Measurements from ENCODE around the gene CATSPER1.
A peak's percentile ranks its signal among the peaks of the same experiment; 100 is the strongest.
"Not testable (repeated sequence)": the region's sequence is repeated elsewhere in the genome, so short reads cannot be mapped to it uniquely, and the experiment has no call there.

CATSPER1 gene

GRCh38 chr11:66020618-66021357 is 5.5 kb downstream of the CATSPER1 start:
- peak; percentile 67 for DNase-seq (ENCODE audit: low read depth)

- DNase-seq (ENCODE audit: low read depth) = no peak
Measured at GRCh38 chr11:66020212-66020611, 6.1 kb downstream of the CATSPER1 start.

DNA sequence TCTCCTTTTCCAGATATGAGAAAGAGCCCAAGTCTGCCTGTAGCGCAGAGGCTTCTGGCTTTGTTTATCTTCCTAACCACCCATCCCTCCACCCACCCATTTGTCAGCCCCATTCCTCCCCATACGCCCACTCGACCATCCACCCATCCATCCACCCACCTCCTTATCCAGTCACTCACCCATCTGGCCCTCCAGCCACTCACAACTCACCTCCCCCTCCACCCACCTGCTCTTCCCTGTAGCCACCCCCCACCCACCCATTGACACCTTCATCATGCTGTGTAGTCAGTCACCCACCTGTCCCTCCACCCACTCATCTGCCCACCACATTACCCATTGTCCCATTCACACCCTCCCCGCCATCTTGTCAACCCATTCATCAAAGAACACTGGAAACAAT is 9.0 kb downstream of the CATSPER1 start:
- DNase-seq (ENCODE audit: low read depth) = no peak

DNA sequence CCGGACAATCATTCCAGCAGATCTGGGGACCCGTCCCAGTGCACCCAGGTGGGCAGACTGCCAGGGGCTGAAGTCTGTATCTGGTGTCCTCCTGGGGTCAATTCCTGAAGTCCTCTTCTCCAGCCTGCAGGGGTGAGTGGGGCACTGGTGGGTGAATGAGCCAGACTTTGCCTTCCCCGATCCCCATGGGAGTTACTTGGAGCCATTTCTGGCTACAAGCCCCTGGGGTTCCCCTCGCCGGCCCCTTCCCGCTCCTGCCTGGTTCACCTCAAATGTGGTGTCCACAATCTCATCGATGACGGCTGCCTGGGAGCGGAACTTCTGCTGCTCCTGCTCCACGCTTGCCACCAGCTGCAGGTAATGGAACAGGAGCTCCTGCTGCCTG is 9.5 kb downstream of the CATSPER1 start:
- no peak for DNase-seq (ENCODE audit: low read depth)

DNA sequence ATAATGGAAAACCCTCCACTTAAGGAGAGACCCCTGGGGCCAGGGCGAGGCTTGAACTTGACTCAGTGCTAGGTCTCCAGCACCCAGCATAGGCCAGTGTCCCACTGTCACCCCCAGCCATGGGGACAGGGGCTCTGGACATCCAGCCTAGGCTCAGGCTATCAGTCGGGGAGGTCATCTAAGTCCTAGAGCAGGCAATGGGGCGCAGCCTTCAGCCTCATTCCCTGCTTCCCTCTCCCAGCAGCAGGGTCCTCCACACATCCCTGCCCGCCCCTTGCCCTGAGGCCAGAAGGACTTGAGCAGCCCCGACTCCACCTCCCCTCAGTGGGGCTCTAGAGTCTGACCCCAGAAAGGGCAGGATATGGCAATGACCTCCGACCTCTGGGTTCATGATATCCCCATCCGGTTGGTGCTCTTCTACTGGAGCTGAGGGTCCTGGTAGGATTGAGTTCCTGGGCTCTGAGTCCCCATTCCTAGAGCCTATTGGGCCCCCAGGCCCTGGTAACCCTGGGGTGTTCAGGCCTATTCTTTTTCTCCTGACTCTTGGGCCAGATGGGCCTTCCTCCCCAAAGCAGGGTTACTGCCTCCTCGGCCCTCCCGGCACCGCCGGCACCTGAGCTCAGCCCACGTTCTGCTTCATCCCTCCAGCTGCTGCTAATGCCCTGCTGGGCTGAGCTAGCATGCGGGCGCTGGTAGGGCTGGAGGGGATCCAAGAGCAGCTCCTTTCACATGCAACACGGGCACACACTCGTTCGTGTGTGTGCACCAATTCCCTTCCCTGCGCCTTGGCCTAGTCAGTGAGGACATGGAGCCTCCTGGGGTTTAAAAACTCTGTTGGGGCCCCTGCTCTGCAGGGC is 10.1 kb downstream of the CATSPER1 start:
- no peak for DNase-seq (ENCODE audit: low read depth)

GRCh38 chr11:66015454-66015881 is 10.8 kb downstream of the CATSPER1 start:
- peak; percentile 26 for DNase-seq (ENCODE audit: low read depth)

- no peak for DNase-seq (ENCODE audit: low read depth)
Measured at GRCh38 chr11:66014804-66015453, 11.3 kb downstream of the CATSPER1 start.

- DNase-seq (ENCODE audit: low read depth) = no peak
Measured at GRCh38 chr11:66013762-66014100, 12.5 kb downstream of the CATSPER1 start.

GRCh38 chr11:66012946-66013761 is 13.1 kb downstream of the CATSPER1 start:
- no peak for DNase-seq (ENCODE audit: low read depth)

DNA sequence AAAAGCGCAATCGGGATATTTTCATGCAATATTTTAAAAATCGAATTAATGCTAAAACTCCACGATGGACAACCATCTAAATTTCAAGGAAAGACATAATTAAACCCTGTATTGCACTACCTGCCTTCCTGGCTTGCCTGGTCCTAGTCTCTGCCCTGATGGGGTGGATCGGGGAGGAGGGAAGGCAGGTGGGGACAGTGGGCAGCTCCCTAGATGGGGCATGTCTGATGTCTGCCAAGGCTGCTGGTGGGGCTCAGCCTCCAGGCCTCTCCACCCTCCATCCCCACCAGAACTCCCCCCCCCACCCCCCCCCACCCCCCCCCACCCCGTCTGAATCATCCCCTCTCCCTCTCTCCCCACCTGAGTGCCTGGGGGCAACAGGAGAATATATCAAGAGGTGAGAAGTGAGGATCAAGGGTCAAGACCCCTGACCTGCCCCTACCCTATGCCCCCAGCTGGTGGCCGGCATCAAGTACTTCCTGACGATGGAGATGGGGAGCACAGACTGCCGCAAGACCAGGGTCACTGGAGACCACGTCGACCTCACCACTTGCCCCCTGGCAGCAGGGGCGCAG is 13.8 kb downstream of the CATSPER1 start:
- no peak for DNase-seq (ENCODE audit: low read depth)

DNA sequence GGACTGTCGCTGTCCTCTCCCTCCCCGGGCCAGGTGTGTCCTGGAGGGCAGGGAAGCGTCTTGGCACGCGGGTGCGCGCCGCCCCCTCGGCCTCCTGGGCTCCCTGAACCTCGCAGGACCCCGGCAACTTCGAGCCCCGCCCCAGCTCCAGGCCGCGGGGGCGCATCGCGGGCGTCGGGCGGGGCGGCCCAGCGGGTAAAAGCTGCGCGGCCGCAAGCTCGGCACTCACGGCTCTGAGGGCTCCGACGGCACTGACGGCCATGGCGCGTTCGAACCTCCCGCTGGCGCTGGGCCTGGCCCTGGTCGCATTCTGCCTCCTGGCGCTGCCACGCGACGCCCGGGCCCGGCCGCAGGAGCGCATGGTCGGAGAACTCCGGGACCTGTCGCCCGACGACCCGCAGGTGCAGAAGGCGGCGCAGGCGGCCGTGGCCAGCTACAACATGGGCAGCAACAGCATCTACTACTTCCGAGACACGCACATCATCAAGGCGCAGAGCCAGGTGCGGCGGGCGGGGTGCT is 14.4 kb downstream of the CATSPER1 start, which contains the start of gene CST6:
Gene CST6, plus strand, starts transcription at position 224 of the 519 bp plus-strand sequence. Its CDS starts 37 bp downstream, at position 261.
- no peak for DNase-seq (ENCODE audit: low read depth)

GRCh38 chr11:66011239-66011784 is 15.0 kb downstream of the CATSPER1 start:
- peak; percentile 46 for DNase-seq (ENCODE audit: low read depth)

DNA sequence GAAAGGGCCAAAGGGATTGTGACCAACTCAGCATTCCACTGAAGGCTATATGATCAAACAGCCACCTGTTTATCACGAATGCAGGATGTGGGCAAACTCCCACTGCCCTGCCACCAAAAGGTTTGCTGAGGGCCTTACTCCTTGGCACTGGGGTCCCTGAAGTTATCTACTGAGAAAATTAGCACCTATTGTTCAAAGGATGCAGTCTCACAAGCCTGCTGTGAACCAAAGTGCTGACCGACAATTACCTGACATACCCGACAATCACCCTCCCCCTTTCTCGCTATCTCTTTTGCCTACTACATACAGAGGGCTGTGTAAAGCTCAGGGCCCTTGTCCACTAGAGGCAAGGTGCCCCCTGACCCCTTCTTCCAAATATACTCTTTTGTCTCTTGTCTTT is 16.2 kb downstream of the CATSPER1 start:
- not testable (repeated sequence) for DNase-seq (ENCODE audit: low read depth)

- DNase-seq (ENCODE audit: low read depth) = no peak
Measured at GRCh38 chr11:66008468-66009101, 17.7 kb downstream of the CATSPER1 start.

DNA sequence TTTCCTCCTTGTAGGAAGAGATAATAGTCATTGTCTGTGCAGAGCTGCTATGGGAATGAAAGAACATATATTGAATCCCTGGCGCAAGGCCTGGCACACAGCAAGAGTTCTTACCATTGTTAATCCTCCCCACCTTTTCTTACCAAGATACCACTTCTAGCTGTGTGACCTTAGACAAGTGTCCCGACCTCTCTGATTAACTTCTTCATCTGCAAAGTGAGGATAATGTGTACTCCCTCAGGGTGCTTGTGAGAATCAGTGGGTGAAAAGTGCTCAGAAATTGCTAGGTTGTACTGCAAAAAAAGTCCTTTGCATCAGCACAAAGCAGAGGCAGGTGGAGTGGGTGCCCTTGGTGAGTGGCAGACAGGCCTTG is 18.2 kb downstream of the CATSPER1 start:
- DNase-seq (ENCODE audit: low read depth) = no peak

- DNase-seq (ENCODE audit: low read depth) = no peak
Measured at GRCh38 chr11:66007201-66007634, 19.1 kb downstream of the CATSPER1 start.

- DNase-seq (ENCODE audit: low read depth) = no peak
Measured at GRCh38 chr11:66006891-66007176, 19.4 kb downstream of the CATSPER1 start.

GRCh38 chr11:66006134-66006890 is 20.0 kb downstream of the CATSPER1 start:
- no peak for DNase-seq (ENCODE audit: low read depth)

DNA sequence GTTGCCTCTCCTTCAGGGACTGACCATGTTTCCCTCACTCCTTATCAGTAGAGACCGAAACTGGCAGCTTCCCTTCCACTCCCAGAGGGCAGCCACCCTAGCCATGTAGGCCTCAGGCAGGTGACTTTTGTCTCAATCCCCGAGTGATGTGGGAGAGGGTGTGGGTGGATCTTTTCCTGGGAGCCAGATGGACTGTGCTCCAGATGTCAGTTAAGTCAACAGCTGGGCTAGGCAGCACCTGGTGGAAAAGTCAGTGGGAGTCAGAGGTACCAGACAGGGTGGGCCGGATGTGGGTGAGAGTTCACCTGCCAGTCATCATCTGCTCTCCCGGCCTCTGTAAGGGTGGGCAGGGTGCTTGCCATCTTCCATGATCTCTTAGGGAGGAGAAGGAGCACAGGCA is 22.1 kb downstream of the CATSPER1 start:
- no peak for DNase-seq (ENCODE audit: low read depth)

DNA sequence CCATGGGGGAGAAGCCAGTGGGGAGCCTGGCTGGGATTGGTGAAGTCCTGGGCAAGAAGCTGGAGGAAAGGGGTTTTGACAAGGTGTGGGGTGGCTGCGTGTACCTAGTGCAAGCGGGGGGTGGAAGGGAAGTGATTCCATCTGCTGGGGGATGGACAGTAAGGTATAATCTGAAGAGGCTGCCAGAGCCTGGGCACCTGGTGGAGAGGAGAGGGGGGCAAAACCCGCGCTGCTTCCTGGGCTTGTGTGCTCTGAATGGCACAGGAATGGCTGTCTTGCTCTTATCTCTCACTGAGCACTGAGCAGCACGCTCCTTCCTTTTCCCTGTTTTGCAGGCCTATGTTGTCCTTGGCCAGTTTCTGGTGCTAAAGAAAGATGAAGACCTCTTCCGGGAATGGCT is 23.0 kb downstream of the CATSPER1 start:
- DNase-seq (ENCODE audit: low read depth) = no peak

Data from GM04504 (cell line).